Measurements from ENCODE around the gene ALDOC. TPM values are rescaled to one million over a fixed set of nuclear protein-coding genes. Genes with fewer than 3 reads are reported as not detected.

The ALDOC gene
- total RNA-seq, 1 donor from 2014 or later, result 38.6 TPM

DNA sequence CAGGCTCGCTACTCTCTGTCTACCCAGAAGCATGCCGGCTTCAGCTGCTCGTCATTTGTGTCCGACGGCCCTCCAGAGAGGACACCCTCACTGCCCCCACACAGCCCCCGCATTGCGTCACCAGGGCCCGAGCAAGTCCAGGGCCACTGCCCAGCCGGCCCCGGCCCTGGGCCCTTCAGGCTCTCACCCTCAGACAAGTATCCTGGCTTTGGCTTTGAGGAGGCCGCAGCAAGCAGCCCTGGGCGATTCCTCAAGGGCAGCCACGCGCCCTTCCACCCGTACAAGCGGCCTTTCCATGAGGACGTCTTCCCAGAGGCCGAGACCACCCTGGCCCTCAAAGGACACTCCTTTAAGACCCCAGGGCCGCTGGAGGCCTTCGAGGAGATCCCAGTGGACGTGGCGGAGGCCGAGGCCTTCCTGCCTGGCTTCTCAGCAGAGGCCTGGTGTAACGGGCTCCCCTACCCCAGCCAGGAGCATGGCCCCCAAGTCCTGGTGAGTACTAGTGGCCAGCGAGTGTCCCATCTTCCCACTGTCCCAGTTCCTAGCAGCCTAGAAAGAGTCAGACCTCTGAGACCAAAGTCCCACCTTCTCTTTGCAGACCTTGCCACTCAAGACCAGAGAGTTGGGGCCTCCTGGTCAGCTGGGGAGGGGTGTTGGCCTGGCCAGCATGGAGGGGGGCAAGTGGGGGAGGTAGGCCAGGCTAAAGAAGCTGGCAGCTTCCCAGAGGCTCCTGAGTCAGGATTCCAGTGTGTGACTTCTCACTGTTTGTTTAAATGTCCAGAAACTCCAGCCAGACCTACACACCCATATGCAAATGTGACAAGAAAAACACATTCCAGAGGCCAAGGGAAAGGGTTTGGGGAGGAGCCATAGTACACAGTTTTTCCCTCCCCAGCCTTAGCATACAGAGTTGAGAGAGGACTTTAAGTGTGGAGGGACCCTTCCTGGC, 51.9 kb downstream of the ALDOC start:
- TF ChIP-seq, protein P1, sequence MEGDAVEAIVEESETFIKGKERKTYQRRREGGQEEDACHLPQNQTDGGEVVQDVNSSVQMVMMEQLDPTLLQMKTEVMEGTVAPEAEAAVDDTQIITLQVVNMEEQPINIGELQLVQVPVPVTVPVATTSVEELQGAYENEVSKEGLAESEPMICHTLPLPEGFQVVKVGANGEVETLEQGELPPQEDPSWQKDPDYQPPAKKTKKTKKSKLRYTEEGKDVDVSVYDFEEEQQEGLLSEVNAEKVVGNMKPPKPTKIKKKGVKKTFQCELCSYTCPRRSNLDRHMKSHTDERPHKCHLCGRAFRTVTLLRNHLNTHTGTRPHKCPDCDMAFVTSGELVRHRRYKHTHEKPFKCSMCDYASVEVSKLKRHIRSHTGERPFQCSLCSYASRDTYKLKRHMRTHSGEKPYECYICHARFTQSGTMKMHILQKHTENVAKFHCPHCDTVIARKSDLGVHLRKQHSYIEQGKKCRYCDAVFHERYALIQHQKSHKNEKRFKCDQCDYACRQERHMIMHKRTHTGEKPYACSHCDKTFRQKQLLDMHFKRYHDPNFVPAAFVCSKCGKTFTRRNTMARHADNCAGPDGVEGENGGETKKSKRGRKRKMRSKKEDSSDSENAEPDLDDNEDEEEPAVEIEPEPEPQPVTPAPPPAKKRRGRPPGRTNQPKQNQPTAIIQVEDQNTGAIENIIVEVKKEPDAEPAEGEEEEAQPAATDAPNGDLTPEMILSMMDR (IDR thresholded peaks at IDR 0.05), result no peak
- TF ChIP-seq EZH2 (IDR thresholded peaks at IDR 0.05) (no peak), EZH2phosphoT487 (IDR thresholded peaks at IDR 0.05) (no peak)
- Histone ChIP-seq H3K27me3 (no peaks in the 10 kb centered on the region), H2AFZ (replicated peaks) (no peak overlapping the region), H3K4me1 (peaks cover 14% of the 10 kb centered on the region), H3K9me3 (ENCODE audit: low read depth) (no peaks in the 10 kb centered on the region), H3K9ac (no peak overlapping the region), H3K27ac (no peak overlapping the region), H3K4me3 (no peak overlapping the region), H3K36me3 (no peaks in the 10 kb centered on the region), H3F3A (ENCODE audit: low read depth) (no peaks in the 10 kb centered on the region), H3K4me2 (no peak overlapping the region), H4K20me1 (ENCODE audit: low read depth) (no peaks in the 10 kb centered on the region), H3K79me2 (ENCODE audit: low read depth) (no peaks in the 10 kb centered on the region)
- peaks cover 40% of the 10 kb centered on the region for H3K4me1 Mint-ChIP-seq
- no peak overlapping the region for H3K27ac Mint-ChIP-seq
- H3K4me3 Mint-ChIP-seq, result no peak overlapping the region
- H3K36me3 Mint-ChIP-seq, result no peaks in the 10 kb centered on the region
- no peaks in the 10 kb centered on the region for H3K9me3 Mint-ChIP-seq
- peaks cover 12% of the 10 kb centered on the region for H3K27me3 Mint-ChIP-seq (ENCODE audit: insufficient read depth, low read depth)
- DNase-seq (ENCODE audit: low spot score), result no peak

DNA sequence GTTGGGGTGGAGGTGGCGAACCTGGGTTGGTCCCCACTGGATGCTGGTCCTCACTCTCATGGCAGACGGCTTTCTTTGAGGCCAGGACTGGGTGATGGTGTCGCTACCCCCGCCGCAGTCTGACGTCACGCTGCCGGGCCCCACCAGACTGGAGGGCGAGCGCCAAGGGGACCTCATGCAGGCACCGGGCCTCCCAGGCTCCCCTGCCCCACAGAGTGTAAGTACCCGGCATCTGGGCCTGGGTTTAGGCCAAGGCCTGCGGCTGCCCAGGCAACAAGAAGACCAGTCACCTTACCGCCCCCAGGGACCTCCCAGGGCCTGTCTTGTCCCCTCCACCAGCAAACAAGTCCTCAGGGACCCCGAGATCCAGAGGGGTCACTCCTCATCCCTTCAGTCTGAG, 52.8 kb downstream of the ALDOC start:
- H3K27ac ChIP-seq, result no peak overlapping the region
- Mint-ChIP-seq H3K36me3 (no peaks in the 10 kb centered on the region), H3K4me1 (peaks cover 34% of the 10 kb centered on the region), H3K27me3 (ENCODE audit: insufficient read depth, low read depth) (peaks cover 12% of the 10 kb centered on the region), H3K9me3 (no peaks in the 10 kb centered on the region), H3K4me3 (no peak overlapping the region), H3K27ac (peak overlapping the region; percentile 69)
- DNase-seq (ENCODE audit: low spot score), result no peak
- no peaks in the 10 kb centered on the region for H3F3A ChIP-seq (ENCODE audit: low read depth)
- no peaks in the 10 kb centered on the region for H3K9me3 ChIP-seq (ENCODE audit: low read depth)
- H4K20me1 ChIP-seq (ENCODE audit: low read depth), result no peaks in the 10 kb centered on the region
- no peak overlapping the region for H2AFZ ChIP-seq (replicated peaks)
- no peaks in the 10 kb centered on the region for H3K27me3 ChIP-seq
- no peaks in the 10 kb centered on the region for H3K79me2 ChIP-seq (ENCODE audit: low read depth)
- H3K4me2 ChIP-seq, result no peak overlapping the region
- no peak overlapping the region for H3K9ac ChIP-seq
- H3K36me3 ChIP-seq, result no peaks in the 10 kb centered on the region
- peaks cover 14% of the 10 kb centered on the region for H3K4me1 ChIP-seq
- no peak overlapping the region for H3K4me3 ChIP-seq
- no peak for TF ChIP-seq EZH2phosphoT487 (IDR thresholded peaks at IDR 0.05)
- no peak for TF ChIP-seq EZH2 (IDR thresholded peaks at IDR 0.05)
- TF ChIP-seq, protein P1 (IDR thresholded peaks at IDR 0.05), result no peak

DNA sequence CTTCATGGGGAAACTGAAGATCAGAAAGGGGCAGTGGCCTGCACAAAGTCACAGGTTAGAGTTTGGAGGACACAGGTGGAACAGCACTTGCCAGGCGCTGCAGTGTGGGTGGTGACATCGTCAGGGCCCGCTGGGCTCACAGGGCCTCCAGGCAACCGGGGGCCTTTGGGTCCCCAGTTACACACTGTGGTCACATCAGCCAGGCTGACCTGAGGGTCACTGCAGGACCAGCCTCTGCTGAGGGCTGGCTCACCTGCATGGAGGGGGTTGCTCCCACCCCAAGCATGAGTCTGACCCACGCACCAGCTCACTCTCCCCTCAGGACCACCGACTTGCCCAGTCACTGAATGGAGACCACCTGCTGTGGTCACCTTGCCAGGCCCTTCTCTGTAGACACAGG, 53.5 kb downstream of the ALDOC start:
- Histone ChIP-seq H3K27ac (no peak overlapping the region), H3K79me2 (ENCODE audit: low read depth) (no peaks in the 10 kb centered on the region), H3K4me1 (peaks cover 14% of the 10 kb centered on the region), H3K27me3 (no peaks in the 10 kb centered on the region), H2AFZ (replicated peaks) (no peak overlapping the region), H3K4me3 (no peak overlapping the region), H3F3A (ENCODE audit: low read depth) (no peaks in the 10 kb centered on the region), H3K4me2 (no peak overlapping the region), H3K9me3 (ENCODE audit: low read depth) (no peaks in the 10 kb centered on the region), H3K36me3 (no peaks in the 10 kb centered on the region), H3K9ac (no peak overlapping the region), H4K20me1 (ENCODE audit: low read depth) (no peaks in the 10 kb centered on the region)
- peaks cover 28% of the 10 kb centered on the region for H3K4me1 Mint-ChIP-seq
- no peak overlapping the region for H3K27ac Mint-ChIP-seq
- H3K4me3 Mint-ChIP-seq, result no peak overlapping the region
- H3K27me3 Mint-ChIP-seq (ENCODE audit: insufficient read depth, low read depth), result peaks cover 6% of the 10 kb centered on the region
- no peaks in the 10 kb centered on the region for H3K36me3 Mint-ChIP-seq
- no peak for DNase-seq (ENCODE audit: low spot score)
- TF ChIP-seq, protein P1 (IDR thresholded peaks at IDR 0.05), result no peak
- TF ChIP-seq EZH2phosphoT487 (IDR thresholded peaks at IDR 0.05) (no peak), EZH2 (IDR thresholded peaks at IDR 0.05) (no peak)
- no peaks in the 10 kb centered on the region for H3K9me3 Mint-ChIP-seq

Other genes with a start within 250 kb of the ALDOC start
- gene IFT20, start 241.4 kb downstream of the ALDOC start, total RNA-seq (ENCODE audit: low replicate concordance), result 25.7 and 68.2 TPM in 2 replicates
- 13.7 and 18.6 TPM in 2 replicates for gene TNFAIP1, start 241.1 kb downstream of the ALDOC start, total RNA-seq (ENCODE audit: low replicate concordance)
- 44.6 and 65.0 TPM in 2 replicates for gene POLDIP2, start 219.4 kb downstream of the ALDOC start, total RNA-seq (ENCODE audit: low replicate concordance)
- gene SEBOX, start 211.7 kb downstream of the ALDOC start, total RNA-seq (ENCODE audit: low replicate concordance), result not detected in 2 replicates
- 0.25 and 1.2 TPM in 2 replicates for gene VTN, start 206.6 kb downstream of the ALDOC start, total RNA-seq (ENCODE audit: low replicate concordance)
- gene SARM1, start 205.2 kb downstream of the ALDOC start, total RNA-seq (ENCODE audit: low replicate concordance), result 3.1 and 5.5 TPM in 2 replicates
- gene SLC46A1, start 170.7 kb downstream of the ALDOC start, total RNA-seq (ENCODE audit: low replicate concordance), result 2.4 TPM in 2 replicates
- not detected in 2 replicates for gene SLC13A2, start 103.3 kb downstream of the ALDOC start, total RNA-seq (ENCODE audit: low replicate concordance)
- not detected in 2 replicates for gene FOXN1, start 70.5 kb downstream of the ALDOC start, total RNA-seq (ENCODE audit: low replicate concordance)
- gene UNC119, start 24.3 kb downstream of the ALDOC start, total RNA-seq (ENCODE audit: low replicate concordance), result 61.4 and 103 TPM in 2 replicates
- gene PIGS, start 5.4 kb downstream of the ALDOC start, total RNA-seq (ENCODE audit: low replicate concordance), result 15.2 and 39.5 TPM in 2 replicates
- gene SPAG5, start 22.1 kb upstream of the ALDOC start, total RNA-seq (ENCODE audit: low replicate concordance), result 141 TPM in 2 replicates
- gene RSKR, start 37.3 kb upstream of the ALDOC start, total RNA-seq (ENCODE audit: low replicate concordance), result 26.5 and 31.8 TPM in 2 replicates
- 91.2 and 130 TPM in 2 replicates for gene BLTP2, start 68.3 kb upstream of the ALDOC start, total RNA-seq (ENCODE audit: low replicate concordance)
- 34.3 and 62.7 TPM in 2 replicates for gene SDF2, start 85.0 kb upstream of the ALDOC start, total RNA-seq (ENCODE audit: low replicate concordance)
- gene SUPT6H, start 85.3 kb upstream of the ALDOC start, total RNA-seq (ENCODE audit: low replicate concordance), result 29.9 and 38.6 TPM in 2 replicates
- gene PROCA1, start 135.0 kb upstream of the ALDOC start, total RNA-seq (ENCODE audit: low replicate concordance), result 12.5 and 32.7 TPM in 2 replicates
- gene RAB34, start 141.0 kb upstream of the ALDOC start, total RNA-seq (ENCODE audit: low replicate concordance), result 82.8 and 133 TPM in 2 replicates
- gene RPL23A, start 143.1 kb upstream of the ALDOC start, total RNA-seq (ENCODE audit: low replicate concordance), result 581 and 932 TPM in 2 replicates
- 10.0 and 13.4 TPM in 2 replicates for gene TLCD1, start 149.3 kb upstream of the ALDOC start, total RNA-seq (ENCODE audit: low replicate concordance)
- gene NEK8, start 151.9 kb upstream of the ALDOC start, total RNA-seq (ENCODE audit: low replicate concordance), result 3.7 and 9.2 TPM in 2 replicates
- 32.2 and 94.1 TPM in 2 replicates for gene TRAF4, start 167.1 kb upstream of the ALDOC start, total RNA-seq (ENCODE audit: low replicate concordance)